SH-SY5Y (cell line): Measurements from ENCODE around the gene PSMB5.

ENCODE experiments used
- GATA2 ChIP-seq: IDR thresholded peaks from 2 replicates; pipeline ENCODE4 v1.6.1; 2011; ENCODE audit warnings: mild to moderate bottlenecking, low read depth, low read length
- GATA3 ChIP-seq: IDR thresholded peaks from 2 replicates; pipeline ENCODE4 v1.6.1; 2011; ENCODE audit warnings: low read depth, mild to moderate bottlenecking, low read length, moderate library complexity

- TF ChIP-seq GATA2 (no peak), GATA3 (no peak)
Observed at GRCh38 chr14:23028799-23029198, 5.9 kb downstream of the PSMB5 start.
